ENCODE measurements around the gene GAK.

Gene GAK

DNA sequence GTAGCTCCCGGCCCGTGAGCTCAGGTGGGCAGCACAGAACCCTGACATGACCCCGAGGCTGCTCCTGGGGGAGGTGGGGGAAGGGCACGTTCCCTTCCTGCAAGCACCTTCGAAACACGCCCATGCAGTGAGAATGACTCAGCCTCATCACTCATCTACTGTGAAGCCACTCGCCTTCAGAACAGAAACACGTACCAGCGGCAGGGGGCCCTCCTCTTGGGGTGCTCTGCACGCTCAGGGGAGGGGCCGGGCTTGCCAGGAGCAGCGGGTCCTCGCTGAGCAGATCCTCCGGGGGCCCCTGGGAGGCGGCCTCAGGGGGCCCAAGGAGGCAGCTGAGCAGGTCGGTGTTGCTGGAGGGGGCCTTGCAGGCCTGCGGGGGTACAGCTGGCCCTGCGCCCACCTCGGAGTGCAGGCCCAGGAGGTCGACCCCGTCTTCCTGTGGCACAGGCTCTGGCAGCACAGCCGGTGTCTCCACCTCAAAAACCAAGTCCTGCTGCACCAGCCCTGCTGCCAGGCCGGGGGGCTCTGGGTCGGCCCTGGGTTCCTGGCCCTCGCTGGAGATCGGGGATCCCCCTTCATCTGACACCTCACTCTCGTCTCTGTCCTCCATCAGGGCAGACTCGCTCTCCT is 65.2 kb downstream of the GAK start:
- FAIRE-seq: no peak

DNA sequence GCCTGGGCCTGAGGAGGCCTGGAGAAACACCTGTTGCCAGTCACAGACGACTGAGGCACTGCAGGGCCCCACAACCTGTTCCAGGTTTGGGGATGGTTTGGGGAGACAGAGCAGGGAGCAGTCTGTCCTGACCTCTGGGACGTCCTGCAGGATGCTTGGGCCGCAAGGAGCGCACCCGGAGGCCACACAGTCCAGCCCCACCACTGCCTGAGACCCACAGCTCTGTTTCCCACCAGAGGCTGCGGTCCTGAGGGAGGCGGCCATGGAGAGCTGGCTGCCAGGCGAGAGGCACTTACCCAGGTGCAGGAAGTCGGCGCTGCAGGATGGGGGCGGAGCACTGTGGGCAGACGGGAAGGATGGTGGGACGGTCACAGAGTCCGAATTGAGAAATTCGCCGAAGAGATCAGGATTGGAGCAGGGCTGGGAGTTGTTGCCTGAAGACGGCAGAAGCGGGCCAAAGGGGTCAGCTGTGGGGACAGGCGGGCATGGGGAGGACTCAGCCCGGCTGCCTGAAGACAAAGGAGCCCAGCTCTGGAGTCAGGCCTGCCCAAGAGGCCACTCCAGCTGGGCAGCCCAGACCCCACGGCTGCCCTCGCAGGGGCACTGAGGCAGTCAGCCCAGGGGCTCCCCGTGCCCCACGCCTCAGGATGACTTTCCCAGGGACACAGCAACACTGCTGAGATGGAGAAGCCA is 65.9 kb downstream of the GAK start:
- FAIRE-seq: no peak

DNA sequence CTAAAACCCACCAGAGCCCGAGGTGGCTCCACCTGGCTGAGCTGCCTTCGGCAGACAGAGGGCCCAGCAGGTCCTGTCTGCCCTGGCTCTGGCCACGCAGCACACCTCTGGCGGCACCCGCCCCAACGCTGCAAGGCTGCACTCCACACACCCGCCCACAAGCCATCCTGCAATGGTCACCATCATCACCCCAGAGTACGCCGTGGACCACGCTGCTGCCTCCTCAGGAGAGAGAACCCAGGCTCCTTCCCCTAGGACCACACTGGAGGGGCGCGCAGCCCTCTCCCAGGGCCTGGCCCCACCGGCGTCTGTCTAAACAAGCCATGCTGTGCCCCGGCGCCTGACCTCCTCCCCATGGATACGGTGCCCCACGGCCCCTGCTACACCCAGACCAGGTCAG is 66.5 kb downstream of the GAK start:
- no peak for FAIRE-seq

DNA sequence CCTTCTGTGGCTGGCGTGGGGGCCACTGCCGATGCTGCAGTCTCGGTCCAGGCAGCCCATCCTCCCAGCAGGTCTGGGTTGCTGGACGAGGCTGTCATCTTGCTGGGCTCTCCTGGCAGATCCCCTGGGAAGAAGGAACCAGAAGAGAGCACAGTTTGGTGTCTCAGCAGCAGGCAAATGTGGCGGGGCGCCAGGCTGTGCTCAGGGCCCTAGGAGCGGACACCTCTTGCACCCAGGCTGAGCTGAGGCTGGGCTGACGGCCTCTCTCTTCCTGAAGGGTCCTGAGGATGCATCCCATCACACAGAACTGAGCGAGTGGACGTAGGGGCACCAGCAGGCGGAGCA is 67.0 kb downstream of the GAK start:
- FAIRE-seq: no peak

DNA sequence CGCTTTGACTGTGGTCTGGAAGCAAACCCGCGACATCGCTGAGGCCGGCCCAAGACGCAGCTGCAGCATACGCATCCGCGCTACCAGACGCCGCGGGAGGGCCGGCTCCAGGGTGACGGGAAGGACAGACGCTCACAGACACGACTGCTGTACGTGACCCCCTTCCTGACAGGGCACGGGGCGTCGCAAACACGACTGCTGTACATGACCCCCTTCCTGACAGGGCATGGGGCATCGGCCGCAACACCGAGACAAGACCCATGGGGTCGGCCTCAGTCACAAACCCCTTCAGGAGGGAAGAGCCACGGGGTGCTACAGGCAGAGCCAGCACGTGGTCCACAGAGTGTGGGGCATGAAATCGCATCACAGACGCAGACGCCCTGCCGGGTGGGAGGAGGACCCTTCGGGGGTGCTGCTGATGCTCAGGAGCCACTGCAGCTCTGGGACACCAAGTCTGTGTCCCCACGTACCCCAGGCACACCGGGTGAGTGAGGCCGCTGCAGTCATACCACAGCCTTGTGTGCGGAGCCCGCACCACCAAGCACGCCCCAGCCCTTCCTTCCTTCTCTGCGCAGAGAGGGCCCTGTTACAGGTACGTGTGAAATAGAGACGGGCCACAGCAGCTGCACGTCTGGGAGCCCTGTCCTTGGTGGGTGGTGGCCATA is 67.5 kb downstream of the GAK start:
- no peak for FAIRE-seq

DNA sequence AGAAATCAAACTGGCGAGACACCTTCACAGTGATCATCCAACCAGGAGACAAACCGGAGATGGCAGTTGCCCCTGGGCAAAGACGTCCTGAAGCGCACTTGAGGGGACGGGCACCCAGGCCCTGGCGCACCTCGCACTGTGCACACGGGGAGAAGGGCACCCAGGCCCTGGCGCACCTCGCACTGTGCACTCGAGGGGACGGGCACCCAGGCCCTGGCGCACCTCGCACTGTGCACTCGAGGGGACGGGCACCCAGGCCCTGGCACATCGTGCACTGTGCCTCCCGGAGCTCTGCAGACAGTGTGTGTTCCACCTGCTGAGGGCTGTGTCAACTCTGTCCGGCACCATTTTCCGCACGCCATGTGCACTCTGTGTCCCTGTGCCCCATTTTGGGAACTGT is 71.6 kb downstream of the GAK start:
- FAIRE-seq: no peak

DNA sequence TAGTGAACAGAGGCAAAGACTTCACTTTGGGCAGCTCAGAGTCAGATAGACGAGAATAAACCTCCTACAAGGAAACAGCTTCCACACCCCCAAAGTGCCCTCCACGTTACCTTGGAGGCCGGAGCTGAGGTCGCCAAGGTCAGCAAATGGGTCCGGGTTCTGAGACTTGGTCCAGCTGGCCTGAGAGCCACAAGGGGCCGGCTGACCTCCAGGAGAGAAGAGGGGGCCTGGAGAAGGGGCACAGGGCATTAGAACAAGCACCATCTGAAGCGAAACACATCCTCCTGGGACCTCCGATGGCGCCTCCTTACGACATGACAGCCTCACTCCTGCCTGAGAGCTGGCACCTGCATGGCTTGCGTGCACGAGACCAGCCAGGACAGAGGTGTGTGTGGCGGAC is 72.6 kb downstream of the GAK start:
- no peak for FAIRE-seq

DNA sequence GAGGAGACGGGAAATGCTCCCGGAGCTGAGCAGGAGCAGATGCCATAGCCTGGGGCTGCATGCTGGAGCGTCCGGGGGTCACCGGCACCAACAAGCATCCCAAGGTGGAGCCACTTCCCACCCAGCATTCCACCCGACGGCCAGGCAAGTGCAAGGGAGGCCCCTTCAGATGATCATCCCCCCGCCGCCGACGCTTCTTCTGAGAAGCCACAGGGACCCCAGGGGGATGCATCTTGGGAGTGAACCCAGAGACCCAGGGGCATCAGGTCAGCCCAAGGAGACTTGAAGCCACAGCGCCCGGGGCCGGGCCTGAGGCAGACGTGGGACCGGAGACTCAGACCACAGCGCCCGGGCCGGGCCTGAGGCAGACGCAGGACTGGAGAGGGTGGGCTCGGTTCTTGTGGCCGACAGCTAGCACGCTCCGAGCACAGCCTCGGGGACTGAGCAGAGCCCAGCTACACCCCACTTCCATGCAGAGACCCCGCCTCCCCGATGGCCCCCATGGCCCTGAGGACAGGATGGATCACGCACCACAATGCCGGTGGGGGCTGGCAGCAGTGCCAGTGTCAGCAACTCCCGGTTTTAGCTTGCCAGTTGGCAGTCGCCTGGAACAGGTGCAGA is 73.2 kb downstream of the GAK start:
- no peak for FAIRE-seq

DNA sequence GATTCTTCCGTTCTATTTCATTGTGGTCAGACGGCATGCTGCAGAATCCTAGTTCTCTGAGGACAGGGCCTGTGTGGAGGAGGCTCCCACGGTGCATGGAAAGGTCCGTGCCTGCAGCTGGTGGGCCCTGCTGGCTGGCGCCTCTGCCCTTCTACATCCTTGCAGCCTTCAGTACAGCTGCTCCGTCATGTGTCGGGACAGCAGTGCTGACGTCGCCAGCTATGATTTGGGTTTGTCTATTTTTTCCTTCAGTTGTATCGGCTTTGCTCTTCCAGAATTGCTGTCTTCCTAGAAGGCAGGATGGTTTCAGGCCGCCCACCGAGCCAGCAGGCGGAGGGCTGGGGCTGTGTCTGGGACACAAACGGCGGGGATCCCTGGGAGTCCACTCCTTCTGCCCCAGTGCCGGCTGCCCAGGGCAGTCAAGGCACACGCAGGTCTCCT is 74.1 kb downstream of the GAK start:
- FAIRE-seq: no peak

DNA sequence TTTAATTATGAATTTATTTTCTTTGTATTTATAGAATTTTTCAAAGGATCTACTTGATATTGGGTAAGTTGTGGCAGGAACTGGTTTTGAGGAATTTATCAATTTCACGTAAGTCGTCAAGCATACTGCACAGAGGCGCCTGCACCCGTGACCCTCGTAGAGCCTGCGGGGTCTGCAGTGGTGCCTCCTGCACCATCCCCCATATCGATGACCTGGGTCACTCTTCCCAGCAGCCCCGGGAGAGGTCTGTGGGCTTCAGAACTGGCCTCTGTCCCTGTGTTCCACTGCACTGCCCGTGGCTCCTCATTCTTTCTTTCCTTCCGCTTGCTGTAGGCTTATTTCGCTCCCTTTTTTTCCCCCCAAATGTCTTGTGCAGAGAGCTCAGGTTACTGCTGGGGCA is 74.7 kb downstream of the GAK start:
- no peak for FAIRE-seq

DNA sequence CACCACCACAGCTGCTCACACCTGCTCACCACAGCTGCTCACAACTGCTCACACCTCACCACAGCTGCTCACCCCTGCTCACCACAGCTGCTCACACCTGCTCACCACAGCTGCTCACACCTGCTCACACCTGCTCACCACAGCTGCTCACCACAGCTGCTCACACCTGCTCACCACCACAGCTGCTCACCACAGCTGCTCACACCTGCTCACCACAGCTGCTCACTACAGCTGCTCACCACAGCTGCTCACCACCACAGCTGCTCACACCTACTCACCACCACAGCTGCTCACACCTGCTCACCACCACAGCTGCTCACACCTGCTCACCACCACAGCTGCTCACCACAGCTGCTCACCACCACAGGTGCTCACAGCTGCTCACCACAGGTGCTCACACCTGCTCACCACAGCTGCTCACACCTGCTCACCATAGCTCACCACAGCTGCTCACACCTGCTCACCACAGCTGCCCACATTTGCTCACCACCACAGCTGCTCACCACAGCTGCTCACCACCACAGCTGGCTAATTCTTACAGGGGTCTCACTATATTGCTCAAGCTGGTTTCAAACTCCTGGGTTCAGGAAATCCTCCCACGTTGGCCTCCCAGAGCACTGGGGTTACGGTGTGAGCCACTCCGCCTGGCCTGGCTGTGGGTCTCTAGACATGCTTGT is 75.8 kb downstream of the GAK start:
- no peak for FAIRE-seq

DNA sequence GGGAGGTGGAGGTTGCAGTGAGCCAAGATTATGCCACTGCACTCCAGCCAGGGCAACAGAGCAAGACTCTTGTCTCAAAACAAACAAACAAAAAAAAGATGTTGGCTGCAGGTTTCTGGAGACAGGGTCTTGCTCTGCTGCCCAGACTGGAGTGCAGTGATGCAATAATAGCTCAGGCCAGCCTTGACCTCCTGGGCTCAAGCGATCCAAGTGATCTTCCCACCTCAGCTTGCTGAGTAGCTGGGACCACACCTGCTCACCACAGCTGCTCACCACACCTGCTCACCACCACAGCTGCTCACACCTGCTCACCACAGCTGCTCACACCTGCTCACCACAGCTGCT is 76.3 kb downstream of the GAK start:
- no peak for FAIRE-seq

DNA sequence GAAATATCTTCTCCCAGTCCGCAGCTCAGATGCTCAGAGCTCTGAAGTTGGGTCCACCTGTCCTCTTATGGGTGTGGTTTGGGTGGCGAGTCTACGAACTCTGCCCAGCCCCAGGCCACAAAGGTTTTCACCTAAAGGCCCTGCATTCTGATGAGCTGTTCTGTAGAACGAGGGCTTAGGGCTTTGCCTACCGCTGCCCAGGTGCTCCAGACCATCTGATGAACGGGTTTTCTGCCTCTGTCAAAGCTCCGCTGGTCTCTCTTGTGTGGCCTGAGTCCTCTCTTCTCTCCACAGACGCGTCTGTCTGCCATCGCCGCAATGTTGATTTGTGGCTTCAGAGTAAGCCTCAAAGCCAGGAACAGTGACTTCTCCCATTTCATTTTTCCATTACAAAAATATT is 77.8 kb downstream of the GAK start:
- FAIRE-seq: no peak

DNA sequence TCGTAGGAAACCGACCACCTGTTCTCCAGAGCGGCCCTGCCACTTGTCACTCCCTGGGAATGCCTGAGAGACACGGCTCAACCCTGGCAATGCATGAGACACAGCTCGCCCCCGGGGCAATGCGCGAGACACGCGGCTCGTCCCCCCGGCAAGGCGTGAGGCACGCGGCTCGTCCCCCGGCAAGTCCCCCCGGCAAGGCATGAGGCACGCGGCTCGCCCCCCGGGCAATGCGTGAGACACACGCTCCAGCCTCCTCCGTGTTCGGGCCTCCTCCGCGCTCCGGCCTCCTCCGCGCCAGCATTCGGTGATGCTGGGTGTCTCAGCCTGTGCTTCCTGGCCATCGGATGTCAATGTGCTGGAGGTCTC is 78.7 kb downstream of the GAK start:
- no peak for FAIRE-seq

DNA sequence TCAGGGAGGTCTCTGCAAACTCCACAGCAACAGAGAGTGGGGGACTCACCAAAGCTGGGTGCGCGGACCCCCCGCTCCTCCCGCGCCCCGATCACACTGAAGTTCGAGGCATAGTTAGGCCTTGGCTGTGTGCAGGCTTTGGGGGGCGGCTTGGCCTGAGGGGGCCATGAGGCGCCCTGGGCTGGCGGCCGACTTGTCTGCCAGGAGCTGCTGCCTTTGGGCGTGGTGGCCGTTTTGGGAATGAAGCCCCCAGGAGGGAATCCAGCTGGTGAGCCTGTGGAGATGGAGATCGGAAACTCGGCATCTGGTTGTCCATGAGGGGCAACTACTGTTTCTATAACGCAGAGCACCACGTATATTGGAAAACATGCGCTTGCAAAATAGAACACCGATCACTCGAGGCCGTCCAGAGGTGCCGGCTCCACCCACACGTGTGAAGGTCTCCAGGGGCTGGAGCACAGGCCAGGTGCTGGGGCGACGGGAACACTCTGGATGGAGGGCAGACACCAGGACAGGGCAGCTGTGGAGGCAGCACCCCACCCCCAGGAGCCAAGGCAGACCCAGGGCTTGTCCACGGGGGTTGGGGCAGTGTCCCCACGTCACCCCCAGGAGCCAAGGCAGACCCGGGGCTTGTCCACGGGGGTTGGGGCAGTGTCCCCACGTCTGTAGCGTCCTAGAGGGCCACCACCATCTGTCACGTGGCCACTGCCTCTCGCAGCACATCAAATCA is 80.2 kb downstream of the GAK start:
- FAIRE-seq: no peak

DNA sequence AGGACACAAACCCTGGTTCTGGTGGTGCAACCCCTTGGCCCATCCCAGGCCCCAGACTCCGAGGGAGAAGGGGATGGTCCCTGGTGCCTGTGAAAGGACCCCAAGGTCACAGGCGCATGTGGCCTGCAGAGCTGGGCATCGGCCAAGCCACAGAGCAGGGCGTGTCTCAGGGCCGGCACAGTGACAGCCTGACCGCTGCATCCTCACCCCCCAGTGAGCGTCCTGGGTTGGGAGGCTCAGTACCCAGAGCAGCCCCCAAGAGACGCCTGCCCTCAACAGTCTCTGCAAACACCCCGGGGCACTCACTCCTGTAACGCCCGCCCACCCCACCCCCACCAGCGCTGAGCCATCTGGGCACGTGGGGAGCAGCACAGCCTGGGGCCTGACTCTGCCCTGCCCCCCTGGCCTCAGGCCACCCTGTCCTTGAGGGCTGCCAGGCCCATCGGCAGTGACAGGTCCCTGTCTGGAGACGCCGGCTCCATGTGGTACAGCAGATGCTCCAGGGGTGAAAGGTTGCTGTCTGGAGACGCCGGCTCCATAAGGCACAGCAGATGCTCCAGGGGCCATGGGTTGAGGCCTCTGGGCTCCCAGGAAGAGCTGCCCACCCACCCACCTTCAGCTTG is 81.7 kb downstream of the GAK start:
- FAIRE-seq: no peak

DNA sequence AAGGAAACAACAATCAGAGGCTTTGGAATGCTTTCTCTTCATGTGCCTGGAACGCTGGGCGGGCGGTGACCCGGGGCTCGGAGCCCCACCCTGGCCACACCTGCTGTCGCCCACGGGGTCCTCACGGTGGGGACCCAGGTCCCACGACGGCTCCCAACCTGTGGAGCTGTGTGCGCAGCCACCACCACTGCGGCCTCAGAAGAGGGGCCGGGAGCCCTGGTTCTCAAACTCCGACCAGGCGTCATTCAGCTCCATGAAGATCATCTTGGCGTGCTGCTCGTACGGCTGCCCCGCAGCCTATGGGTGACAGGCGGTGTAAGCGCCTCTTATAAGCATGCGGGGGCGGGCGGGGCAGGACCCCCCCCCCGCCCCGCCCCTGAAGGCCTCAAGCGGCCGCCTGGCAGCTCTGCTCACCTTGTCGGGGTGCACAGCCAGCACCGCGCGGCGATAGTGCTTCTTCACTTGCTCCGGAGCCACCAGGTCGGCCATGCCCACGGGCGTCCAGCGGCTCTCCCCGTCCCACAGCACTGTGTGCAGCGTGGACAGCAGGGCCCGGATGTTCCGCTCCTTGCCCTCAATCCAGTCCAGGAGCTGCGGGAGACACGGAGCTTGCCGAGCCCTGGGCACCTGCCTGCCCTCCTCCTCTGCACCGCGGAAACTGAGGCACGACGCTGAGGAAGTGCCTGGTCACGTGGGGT is 82.5 kb downstream of the GAK start:
- no peak for FAIRE-seq

DNA sequence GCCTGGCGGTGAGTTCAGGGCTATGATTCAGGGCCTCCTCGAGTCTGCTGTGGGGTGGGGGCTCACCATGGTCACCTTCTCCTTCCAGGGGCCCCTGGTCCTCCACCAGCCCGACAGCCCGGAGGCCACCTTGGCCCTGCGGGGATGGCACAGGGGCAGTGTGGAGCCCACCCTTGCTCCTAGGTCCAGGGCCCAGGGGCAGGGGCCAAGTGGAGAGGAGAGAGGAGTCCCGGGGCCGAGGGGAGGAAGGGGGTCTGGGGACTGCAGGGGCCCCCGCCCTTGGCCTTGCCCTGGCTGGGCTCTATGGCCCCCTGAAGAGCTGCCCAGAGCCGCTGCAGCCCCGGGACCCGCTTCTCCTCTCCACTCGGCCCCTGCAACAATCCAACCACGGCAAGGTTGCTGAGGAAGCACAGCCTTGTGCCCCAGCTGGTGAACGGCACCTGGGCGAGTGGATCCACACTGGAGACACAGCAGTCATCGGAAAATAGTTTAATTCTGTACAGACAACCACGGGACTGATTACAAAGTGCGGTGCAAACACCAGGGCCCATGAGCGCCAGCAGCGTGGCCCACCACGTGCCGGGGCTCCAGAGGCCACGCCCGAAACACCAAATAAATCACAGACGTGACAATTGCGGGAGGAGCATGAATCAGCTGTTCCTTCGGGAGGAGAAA is 83.2 kb downstream of the GAK start:
- no peak for FAIRE-seq

DNA sequence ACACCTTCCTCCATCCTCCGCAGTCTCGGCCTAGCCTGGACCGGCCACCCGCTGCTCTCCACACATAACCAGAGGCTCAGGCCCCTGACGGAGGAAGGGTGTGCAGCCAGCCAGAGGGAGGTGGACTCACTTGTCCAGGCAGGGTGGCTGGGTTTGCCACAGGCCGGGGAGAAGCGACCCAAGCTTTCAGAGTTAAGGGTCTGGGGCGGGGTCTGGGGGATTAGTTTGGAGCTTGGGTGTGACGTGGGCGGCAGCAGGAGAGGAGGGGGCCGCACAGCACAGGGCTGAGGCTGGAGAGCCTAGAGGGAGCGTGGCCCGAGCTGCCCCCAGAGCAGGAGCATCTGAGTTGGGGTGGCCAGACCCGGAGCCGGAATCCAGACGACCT is 83.8 kb downstream of the GAK start:
- FAIRE-seq: no peak

DNA sequence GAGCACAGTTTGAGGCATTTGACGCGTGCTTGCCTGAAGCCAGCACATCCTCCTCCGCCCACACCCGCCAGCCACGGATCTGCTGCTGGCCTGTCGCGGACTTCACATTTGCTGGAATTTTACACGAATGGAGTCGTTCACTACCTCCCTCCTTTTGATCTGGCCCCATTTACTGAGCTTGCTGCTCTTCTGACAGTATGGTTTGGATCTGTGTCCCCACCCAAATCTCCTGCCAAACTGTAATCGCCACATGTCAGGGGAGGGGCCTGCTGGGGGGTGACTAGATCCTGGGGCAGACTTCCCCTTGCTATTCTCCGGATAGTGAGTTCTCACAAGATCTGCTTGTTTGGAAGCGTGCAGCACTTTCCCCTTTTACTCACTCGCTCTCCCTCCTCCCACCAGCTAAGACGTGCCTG is 86.3 kb downstream of the GAK start:
- no peak for FAIRE-seq

DNA sequence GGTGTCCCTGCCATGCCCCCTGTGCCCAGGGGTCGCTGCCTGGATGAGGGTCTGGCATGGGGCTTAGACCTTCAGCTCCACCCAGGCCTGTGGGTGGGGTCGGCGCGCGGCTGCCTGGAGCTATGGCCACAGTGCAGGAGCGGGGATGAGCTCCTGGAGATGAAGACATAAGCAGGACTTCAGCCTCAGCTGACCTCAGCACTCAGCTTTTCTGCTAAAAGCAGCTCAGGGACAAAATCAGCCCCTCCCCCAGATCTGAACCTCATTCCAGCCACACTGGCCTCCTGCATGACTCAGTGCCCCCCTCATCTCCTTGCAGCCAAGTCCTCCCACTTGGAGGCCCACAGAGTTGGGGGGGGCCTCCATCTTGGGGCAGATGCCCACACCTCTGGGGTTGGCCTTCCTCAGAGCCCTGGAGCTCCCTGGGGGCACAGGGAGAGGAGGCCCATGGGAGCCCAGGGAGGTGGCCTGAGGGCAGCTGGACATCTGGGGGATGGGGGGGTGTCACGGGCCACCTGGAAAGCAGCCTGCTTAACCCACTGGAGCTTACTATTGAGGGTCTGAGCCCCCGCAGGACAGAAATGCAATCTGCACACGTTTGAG is 86.8 kb downstream of the GAK start:
- no peak for FAIRE-seq
